Adrenal gland (tissue), 5 donors: Measurements from ENCODE around the gene ATG2B.

Experiments
- POLR2A ChIP-seq, 2 donors: fragments of 450-650 bp; IDR thresholded peaks; one replicate each; pipeline ENCODE4 v1.6.1; 2017; ENCODE audit warnings: antibody characterized with exemption in 2 of 2, mild to moderate bottlenecking in 2 of 2, moderate library complexity in 1 of 2
- TF ChIP-seq, protein P1 (sequence below), 6 experiments: fragments of 450-650 bp in 4 of 6; fragments of 200-600 bp in 2 of 6; sonication (generic) in 1 of 6; IDR thresholded peaks; 1 replicate in 5 of 6; 2 replicates in 1 of 6; pipeline versions ENCODE4 v1.5.1 to v1.8.0; 2016 to 2021; ENCODE audit warnings: antibody characterized with exemption in 6 of 6, mild to moderate bottlenecking in 2 of 6, moderate library complexity in 1 of 6
- donor health status: DM: no; HTN: no; CAD: no.

DNA sequence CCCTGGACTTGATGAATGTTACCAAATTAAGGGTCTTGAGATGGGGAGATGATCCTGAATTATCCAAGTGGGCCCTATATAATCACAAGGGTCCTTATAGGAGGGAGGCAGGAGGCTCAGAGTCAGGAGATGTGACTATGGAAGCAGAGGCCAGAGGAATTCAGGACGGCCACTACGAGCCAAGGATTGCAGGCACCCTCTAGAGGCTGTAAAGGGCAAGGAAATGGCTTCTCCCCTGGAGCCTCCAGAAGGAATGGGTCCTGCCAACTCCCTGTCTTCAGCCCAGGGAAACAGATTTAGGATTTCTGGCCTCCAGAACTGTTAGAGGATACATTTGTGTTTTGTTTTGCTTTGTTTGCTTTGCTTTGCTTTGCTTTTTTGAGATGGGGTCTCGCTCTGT is 98.3 kb downstream of the ATG2B start:
- TF ChIP-seq POLR2A (IDR thresholded peaks at IDR 0.05) = no peak
- TF ChIP-seq, protein P1, sequence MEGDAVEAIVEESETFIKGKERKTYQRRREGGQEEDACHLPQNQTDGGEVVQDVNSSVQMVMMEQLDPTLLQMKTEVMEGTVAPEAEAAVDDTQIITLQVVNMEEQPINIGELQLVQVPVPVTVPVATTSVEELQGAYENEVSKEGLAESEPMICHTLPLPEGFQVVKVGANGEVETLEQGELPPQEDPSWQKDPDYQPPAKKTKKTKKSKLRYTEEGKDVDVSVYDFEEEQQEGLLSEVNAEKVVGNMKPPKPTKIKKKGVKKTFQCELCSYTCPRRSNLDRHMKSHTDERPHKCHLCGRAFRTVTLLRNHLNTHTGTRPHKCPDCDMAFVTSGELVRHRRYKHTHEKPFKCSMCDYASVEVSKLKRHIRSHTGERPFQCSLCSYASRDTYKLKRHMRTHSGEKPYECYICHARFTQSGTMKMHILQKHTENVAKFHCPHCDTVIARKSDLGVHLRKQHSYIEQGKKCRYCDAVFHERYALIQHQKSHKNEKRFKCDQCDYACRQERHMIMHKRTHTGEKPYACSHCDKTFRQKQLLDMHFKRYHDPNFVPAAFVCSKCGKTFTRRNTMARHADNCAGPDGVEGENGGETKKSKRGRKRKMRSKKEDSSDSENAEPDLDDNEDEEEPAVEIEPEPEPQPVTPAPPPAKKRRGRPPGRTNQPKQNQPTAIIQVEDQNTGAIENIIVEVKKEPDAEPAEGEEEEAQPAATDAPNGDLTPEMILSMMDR (IDR thresholded peaks at IDR 0.05) = peak in 1 of 6 experiments; percentile 13
